DMS79 (cell line): ENCODE measurements around the gene ABCA9.
"Not testable (repeated sequence)": the region's sequence is repeated elsewhere in the genome, so short reads cannot be mapped to it uniquely, and the experiment has no call there.

Source experiments
- DNase-seq: peaks from one replicate; lab custom pipeline; 2025; lab: John Stamatoyannopoulos, UW

Gene ABCA9

GRCh38 chr17:68954146-68954896 is 106.4 kb downstream of the ABCA9 start:
- DNase-seq = no peak

GRCh38 chr17:68953340-68953997 is 107.3 kb downstream of the ABCA9 start:
- no peak for DNase-seq

DNA sequence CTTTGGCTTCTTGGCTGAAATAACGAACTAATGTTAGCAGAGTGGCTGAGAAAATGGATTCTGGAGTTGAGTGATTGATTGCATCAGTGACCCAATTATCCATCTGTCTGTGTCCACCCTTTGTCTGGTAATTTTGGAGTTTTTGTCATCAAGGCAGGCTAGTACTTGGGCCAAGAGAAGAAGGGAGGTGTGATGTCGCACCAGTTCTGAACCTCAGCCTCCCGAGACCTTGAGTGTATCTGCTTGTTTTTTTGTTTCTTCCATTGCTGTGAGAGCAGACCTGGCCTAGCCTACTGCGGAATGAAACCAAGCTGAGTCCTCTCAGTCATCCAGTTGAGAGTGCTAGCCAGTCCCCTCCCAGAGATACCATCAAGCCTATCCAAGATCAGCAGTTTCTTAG is 110.0 kb downstream of the ABCA9 start:
- no peak for DNase-seq

DNA sequence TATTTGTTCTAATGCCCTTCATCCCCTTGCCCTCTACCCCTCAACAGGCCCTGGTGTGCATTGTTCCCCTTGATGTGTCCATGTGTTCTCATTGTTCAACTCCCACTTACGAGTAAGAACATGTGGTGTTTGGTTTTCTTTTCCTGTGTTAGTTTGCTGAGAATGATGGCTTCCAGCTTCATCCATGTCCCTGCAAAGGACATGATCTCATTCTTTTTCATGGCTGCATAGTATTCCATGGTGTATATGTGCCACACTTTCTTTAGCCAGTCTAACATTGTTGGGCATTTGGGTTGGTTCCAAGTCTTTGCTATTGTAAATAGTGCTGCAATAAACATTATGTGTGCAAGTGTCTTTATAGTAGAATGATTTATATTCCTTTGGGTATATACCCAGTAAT is 112.9 kb downstream of the ABCA9 start:
- DNase-seq = not testable (repeated sequence)

DNA sequence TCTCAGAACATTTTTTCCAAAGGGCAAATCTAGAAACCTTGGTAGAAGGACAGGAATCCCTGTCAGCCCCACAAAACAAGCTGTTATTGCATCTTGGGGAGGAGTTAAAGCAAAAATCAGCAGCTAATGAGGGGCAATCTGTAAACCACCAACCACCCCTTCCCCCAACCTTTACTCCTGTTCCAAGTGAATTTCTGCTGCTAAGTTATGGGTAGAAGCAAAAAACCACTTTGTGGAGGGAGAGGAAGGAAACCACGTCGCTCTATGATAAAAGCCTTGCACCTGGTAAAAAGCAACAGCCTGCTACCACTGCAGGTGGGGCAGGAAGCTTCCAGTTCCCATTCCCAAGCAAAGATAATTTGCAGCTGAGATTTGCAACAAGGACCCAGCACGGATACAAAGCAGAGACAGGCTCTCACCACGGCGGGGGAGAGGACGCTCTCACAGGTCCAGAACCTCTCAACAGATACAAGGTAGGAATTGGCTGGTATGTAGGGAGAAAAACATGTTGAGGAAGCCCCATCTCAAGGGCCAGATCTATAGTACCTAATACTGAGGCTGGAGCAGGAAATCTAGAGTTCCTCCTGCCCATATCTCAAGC is 116.2 kb downstream of the ABCA9 start:
- no peak for DNase-seq

- DNase-seq = not testable (repeated sequence)
Measured at GRCh38 chr17:68943812-68944182, 116.9 kb downstream of the ABCA9 start.

DNA sequence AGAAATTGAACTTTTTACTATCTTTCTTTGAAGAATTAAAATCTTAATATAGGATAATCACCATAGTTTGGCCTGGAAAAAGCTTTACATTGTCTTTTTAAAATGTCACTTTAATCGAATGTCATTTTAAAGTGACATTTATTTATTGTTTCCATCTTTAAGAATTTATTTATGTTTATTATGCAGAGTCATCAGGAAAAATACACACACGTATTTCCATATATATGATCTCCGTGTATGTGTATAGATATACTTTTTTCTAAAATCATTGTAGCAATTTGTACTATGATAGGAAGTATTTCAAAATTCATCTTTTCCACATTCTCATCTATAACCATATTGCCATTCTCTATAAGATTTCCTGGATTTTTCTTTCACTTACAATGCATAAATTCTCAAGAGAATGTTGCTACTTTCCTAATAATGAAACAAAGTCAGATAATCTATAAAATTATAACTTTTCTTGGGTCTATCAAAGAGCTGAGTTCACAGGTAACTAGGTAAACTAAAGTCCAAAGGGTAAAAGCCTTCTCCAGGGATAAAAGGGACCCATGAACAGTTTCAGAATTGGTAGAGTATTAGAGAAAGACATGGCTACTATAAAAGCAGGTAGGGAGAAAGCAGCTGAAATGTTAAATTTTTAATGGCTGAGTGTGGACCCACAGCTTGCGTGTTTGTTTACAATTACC is 117.5 kb downstream of the ABCA9 start:
- DNase-seq = no peak

DNA sequence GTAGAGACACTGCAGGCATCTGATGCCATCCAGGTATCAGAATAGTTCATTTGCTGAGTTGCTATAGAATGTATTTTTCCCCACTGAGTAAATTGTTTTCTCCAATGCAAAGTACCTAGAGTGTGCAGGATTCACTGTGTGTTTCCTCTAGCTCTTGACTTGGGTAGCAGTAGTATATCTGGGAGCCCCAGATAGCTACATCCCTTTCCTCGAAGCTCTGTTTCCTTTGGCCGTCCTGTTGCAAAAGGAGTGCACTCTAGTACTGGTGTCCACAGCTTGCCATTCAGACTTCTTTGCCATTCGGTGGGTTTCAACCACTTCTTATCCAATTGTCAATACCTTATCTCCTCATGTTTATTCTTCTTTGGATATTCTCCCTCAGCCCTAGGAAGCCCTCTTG is 118.3 kb downstream of the ABCA9 start:
- DNase-seq = no peak

GRCh38 chr17:68941761-68942160 is 119.0 kb downstream of the ABCA9 start:
- DNase-seq = no peak

DNA sequence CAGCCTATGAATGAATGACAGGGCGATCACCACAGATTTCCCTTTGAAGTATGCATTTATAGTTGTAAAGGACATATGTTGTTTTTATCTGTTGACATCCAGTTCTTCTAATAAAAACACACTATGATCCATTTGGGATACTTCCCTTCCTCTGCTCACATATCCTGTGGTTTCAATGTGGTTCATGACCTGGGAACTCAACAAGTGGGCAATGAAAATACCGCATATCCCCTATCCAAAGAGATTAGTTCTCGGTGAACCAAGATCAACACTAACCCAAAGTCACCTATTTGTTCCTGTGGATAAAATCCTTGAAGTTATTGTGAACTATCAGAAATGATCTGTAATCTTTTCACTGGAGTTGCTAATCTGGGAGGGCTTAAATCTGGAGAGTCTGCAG is 121.5 kb downstream of the ABCA9 start:
- DNase-seq = no peak

DNA sequence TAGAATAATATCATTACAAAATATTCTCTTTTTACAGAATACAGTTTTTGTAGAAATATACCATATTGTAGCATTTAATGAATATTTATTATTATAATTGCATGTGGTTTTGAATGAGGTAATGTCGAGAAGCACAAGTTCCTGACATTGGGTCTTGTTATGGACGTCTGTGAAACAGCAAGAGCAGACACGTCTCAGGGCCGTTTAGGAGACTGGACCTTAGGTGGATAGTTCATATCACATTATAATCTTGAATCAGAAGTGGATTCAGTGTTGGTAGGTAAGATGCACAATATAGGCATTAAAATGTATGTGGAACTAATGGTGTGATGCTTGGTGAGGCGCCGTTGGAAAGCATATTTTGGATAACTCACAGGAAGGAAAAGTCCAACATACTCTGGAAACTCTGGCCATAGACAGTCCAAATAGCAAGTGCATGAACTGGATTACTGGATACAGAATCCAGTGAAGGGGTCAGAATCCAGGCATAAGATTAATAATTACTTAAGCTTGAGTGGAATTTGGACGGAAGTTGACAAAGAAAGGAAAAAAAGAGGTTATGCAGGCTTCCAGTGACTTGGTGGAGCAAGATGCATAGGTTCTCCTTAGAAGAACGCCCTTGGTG is 122.7 kb downstream of the ABCA9 start:
- DNase-seq = no peak

DNA sequence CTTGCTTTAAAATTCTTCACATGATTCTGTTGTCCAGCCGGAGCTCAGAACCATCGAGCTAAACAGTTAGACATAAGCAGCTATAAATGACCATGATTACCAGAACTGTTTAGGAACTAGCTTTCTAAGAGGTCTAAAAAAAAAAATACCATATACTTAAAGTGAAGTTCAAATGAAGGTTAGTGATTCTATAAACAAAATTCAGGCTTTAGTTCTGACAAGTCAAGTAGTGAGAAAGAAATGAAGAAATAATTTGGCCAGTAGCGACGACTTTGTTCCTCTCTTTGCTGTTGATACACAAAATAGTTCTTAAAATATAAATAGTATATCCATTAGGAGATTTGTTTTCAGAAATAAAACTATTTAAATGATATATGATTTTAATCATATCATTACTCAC is 133.2 kb downstream of the ABCA9 start:
- DNase-seq = no peak

GRCh38 chr17:68924793-68925720 is 135.7 kb downstream of the ABCA9 start:
- DNase-seq = no peak
